ENCODE data around the gene DOC2B. TPM values are rescaled to one million over a fixed set of nuclear protein-coding genes. Genes with fewer than 3 reads are reported as not detected.
A peak's percentile ranks its signal among the peaks of the same experiment; 100 is the strongest.
"Not testable (repeated sequence)": the region's sequence is repeated elsewhere in the genome, so short reads cannot be mapped to it uniquely, and the experiment has no call there.

The DOC2B gene
- total and polyA plus RNA-seq, 7 donors, result 0.46 to 12.5 (median 4.9) TPM

GRCh38 chr17:205148-205669 is 23.8 kb upstream of the DOC2B start:
- DNase-seq, result peak; percentile 54
- Histone ChIP-seq H3K27me3 (peaks cover 0 to 31% (median 0%) of the 10 kb centered on the region in 3 donors), H3K36me3 (no peaks in the 10 kb centered on the region), H3K9me3 (no peaks in the 10 kb centered on the region), H3K4me1 (no peaks in the 10 kb centered on the region), H3K4me3 (no peak overlapping the region), H3K27ac (no peak overlapping the region)
- 17 to 41% methylated on average over 10 of the region's 10 CpGs for WGBS, 2 donors
- TF ChIP-seq EP300 (IDR thresholded peaks at IDR 0.05), result no peak
- TF ChIP-seq POLR2A (IDR thresholded peaks at IDR 0.05), result no peak
- no peak for TF ChIP-seq POLR2AphosphoS5 (IDR thresholded peaks at IDR 0.05)
- TF ChIP-seq, protein P1, sequence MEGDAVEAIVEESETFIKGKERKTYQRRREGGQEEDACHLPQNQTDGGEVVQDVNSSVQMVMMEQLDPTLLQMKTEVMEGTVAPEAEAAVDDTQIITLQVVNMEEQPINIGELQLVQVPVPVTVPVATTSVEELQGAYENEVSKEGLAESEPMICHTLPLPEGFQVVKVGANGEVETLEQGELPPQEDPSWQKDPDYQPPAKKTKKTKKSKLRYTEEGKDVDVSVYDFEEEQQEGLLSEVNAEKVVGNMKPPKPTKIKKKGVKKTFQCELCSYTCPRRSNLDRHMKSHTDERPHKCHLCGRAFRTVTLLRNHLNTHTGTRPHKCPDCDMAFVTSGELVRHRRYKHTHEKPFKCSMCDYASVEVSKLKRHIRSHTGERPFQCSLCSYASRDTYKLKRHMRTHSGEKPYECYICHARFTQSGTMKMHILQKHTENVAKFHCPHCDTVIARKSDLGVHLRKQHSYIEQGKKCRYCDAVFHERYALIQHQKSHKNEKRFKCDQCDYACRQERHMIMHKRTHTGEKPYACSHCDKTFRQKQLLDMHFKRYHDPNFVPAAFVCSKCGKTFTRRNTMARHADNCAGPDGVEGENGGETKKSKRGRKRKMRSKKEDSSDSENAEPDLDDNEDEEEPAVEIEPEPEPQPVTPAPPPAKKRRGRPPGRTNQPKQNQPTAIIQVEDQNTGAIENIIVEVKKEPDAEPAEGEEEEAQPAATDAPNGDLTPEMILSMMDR (IDR thresholded peaks at IDR 0.05), result no peak
- intact Hi-C loops (cut with DNase I), result no loop called here

DNA sequence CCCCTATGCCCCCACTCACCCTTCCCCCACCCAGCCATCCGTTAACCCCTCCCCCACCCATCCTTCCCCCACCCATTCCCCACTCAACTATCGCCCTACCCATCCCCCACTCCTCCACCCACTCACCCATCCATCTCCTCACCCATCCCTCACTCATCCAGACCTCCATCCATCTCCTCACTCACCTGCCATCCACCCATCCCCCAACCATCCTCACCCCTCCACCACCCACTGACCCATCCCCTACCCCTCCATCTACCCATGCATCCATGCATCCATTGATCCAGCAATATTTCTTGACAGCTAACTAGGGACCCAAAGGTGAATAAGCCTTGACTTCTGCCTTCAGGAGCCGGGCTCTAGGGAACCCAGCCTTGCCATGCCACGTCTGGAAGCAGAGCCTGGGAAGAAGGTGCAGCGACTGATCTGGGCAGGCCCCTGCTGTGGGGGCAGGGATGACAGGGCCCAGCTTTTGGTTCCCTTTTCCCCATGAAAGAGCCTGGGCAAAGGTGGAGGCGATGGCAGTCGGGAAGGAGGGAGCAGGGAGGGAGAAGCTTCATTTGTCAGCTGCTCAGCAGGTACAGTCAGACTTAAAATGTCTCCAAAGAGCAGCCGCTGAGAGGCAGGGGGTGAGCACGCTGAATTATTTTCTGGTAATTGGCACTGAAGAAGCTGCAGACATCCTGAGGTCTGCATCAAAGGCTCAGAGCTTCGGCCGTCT is 23.1 kb upstream of the DOC2B start:
- Histone ChIP-seq H3K4me3 (no peak overlapping the region), H3K27ac (no peak overlapping the region), H3K4me1 (peaks cover 0 to 4% (median 0%) of the 10 kb centered on the region in 4 donors), H3K9me3 (no peaks in the 10 kb centered on the region), H3K36me3 (no peaks in the 10 kb centered on the region), H3K27me3 (peaks cover 0 to 37% (median 0%) of the 10 kb centered on the region in 3 donors)
- TF ChIP-seq POLR2AphosphoS5 (IDR thresholded peaks at IDR 0.05) (no peak), EP300 (IDR thresholded peaks at IDR 0.05) (no peak), POLR2A (IDR thresholded peaks at IDR 0.05) (no peak)
- TF ChIP-seq, protein P1 (IDR thresholded peaks at IDR 0.05), result no peak
- WGBS, 2 donors, result 26 to 59% methylated on average over 11 of the region's 11 CpGs
- intact Hi-C loops (cut with DNase I), result no loop called here
- DNase-seq, result peak; percentile 42

- 79 to 82% methylated on average over 23 of the region's 23 CpGs for WGBS, 2 donors
- Histone ChIP-seq H3K36me3 (no peaks in the 10 kb centered on the region), H3K27me3 (peaks cover 0 to 35% (median 0%) of the 10 kb centered on the region in 3 donors), H3K4me1 (peaks cover 0 to 13% (median 4%) of the 10 kb centered on the region in 4 donors), H3K27ac (no peak overlapping the region), H3K9me3 (no peaks in the 10 kb centered on the region), H3K4me3 (no peak overlapping the region)
- DNase-seq, result peak; percentile 56
- TF ChIP-seq POLR2A (IDR thresholded peaks at IDR 0.05), result no peak
- TF ChIP-seq, protein P1 (IDR thresholded peaks at IDR 0.05), result no peak
- no peak for TF ChIP-seq EP300 (IDR thresholded peaks at IDR 0.05)
- intact Hi-C loops (cut with DNase I), result no loop called here
Observed at GRCh38 chr17:202501-202951, 21.1 kb upstream of the DOC2B start.

DNA sequence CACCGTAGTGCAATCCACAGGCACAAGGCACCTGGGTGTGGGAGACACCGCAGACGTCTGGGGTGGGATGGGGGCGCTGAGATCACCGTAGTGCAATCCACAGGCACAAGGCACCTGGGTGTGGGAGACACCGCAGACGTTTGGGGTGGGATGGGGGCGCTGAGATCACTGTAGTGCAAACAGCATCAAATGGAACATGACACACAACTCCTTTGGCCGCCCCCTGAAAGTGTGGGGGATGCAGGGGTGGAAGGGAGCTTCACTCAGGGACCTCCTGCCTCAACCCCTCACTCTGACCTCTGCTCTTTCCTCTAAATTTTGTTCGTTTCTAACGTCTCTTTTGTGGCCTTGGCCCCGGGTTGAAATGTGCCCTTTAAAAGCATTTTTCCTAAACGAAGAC is 20.3 kb upstream of the DOC2B start:
- 45 to 70% methylated on average over 11 of the region's 13 CpGs for WGBS, 2 donors
- DNase-seq, result peak; percentile 49
- H3K27ac ChIP-seq; H3K9me3 ChIP-seq; H3K36me3 ChIP-seq; H3K4me3 ChIP-seq; intact Hi-C loops (cut with DNase I): not testable (repeated sequence)
- peaks cover 0 to 40% (median 6%) of the 10 kb centered on the region in 3 donors for H3K27me3 ChIP-seq
- H3K4me1 ChIP-seq, result peaks cover 0 to 13% (median 4%) of the 10 kb centered on the region in 4 donors

DNA sequence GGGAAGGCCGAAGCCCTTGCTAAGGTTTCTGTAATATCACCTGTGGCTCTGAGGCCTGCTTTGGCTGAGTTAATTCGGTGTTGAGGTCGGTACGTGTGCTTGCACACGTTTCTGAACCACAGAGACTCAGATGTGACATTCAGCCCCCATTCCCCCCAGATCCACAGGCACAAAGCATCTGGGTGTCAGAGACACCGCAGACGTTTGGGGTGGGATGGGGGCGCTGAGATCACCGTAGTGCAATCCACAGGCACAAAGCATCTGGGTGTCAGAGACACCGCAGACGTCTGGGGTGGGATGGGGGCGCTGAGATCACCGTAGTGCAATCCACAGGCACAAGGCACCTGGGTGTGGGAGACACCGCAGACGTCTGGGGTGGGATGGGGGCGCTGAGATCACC is 19.8 kb upstream of the DOC2B start:
- Histone ChIP-seq H3K27me3 (peaks cover 0 to 45% (median 10%) of the 10 kb centered on the region in 3 donors), H3K4me1 (peaks cover 0 to 13% (median 4%) of the 10 kb centered on the region in 4 donors)
- 82 to 88% methylated on average over 14 of the region's 16 CpGs for WGBS, 2 donors
- H3K4me3 ChIP-seq; H3K9me3 ChIP-seq; intact Hi-C loops (cut with DNase I); H3K36me3 ChIP-seq; H3K27ac ChIP-seq: not testable (repeated sequence)
- peak; percentile 28 for DNase-seq

Measured in sigmoid colon (tissue), 7 donors.